Hypothalamus (tissue), 51 donors: ENCODE measurements around the gene LDB1.

ENCODE experiments used
- DNase-seq, 51 donors: peaks; one replicate each; lab custom pipeline; 2025; lab: John Stamatoyannopoulos, UW

LDB1 gene

DNA sequence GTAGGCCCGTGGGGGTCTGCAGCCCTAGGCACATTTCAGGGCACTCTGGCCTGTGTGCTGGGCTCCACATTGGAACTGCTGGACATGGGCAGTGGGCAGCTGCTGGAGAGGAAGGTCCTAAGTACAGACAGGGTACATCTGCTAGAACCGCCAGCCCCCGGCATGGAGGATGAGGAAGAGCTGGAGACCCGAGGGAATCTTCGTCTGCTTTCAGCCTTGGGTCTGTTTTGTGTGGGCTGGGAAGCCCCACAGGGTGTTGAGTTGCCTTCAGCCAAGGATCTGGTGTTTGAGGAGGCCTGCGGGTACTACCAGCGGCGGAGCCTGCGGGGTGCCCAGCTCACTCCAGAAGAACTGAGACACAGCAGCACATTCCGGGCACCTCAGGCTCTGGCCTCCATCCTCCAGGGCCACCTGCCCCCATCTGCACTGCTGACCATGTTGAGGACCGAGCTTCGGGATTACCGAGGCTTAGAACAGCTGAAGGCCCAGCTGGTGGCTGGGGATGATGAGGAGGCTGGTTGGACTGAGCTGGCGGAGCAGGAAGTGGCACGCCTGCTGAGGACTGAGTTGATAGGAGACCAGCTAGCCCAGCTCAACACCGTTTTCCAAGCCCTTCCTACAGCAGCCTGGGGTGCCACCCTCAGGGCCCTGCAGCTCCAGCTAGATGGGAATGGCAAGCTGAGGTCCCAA is 53.6 kb downstream of the LDB1 start:
- DNase-seq, result no peak

DNA sequence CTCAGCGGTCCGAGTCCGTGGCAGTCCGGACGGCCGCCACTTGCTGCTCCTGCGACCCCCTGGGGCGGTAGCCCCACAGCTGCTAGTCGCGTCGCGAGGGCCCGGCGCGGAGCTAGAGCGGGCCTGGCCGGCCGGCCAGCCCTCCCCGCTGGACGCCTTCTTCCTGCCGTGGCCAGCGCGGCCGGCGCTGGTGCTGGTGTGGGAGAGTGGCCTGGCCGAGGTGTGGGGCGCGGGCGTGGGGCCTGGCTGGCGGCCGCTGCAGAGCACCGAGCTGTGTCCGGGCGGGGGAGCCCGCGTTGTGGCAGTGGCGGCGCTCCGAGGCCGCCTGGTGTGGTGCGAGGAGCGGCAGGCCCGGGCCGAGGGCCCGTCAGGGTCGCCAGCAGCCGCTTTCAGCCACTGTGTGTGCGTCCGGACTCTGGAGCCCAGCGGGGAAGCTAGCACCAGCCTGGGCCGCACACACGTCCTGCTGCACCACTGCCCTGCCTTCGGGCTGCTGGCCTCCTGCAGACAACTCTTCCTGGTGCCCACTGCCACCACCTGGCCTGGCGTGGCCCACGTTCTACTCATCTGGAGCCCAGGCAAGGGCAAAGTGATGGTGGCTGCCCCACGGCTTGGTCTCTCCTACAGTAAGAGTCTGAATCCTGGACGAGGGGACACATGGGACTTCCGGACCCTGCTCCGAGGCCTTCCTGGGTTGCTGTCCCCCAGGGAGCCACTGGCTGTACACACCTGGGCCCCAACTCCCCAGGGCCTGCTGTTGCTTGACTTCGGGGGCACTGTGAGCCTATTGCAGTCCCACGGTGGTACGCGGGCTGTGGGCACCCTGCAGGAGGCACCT is 54.4 kb downstream of the LDB1 start:
- DNase-seq, result peak in 17 of 51 donors; percentile 12 to 61 (median 29)

DNA sequence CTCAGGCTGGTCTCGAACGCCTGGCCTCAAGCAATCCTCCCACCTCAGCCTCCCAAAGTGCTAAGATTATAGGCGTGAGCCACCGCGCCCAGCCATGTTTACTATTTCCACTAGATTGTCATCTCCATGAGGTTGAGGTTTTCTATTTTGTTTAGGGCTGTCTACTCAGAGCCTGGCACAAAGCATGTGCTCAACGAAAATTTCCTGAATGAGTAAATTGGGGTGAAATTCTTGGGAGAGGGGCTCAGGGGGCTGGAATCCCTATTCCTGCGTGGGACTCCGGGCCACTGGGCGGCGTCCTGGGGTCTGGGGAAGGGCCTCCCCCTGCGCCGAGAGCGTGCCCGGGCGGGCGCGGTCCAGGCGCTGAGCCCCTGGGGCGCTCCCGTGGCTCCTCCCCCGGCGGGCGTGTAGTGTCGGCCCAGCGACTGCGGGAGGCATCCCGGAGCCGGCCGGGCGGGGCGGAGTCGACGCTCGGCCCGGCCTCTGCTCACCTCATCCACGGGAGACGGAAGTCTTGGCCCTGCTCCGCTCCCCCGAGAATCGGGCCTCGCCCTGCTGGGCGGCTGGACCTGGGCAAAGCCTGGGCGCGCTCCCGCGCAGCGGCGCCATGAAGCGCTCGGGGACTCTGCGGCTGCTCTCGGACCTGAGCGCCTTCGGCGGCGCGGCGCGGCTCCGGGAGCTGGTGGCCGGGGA is 55.2 kb downstream of the LDB1 start, which contains the start of gene HPS6:
Gene HPS6 (plus strand): TSS at position 482 of the 693 bp plus-strand sequence. CDS start 126 bp downstream, at position 608.
- peak in 50 of 51 donors; percentile 16 to 86 (median 68) for DNase-seq

DNA sequence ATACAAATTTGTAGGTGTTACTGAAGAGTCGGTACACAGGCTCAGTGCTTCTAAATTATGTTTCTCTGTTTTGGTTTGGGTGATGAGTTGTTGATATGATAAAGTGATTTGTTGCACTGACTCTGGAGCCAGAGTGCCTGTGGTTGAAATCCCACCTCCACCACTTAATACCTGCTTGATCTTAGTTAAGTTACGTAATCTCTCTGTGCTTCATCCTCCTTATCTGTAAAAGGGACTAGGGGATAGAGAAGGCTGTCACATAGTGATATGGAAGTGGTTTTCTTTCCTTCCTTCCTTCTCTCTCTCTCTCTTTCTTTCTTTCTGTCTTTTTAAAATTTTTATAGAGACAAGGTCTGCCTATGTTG is 55.7 kb downstream of the LDB1 start:
- no peak for DNase-seq

DNA sequence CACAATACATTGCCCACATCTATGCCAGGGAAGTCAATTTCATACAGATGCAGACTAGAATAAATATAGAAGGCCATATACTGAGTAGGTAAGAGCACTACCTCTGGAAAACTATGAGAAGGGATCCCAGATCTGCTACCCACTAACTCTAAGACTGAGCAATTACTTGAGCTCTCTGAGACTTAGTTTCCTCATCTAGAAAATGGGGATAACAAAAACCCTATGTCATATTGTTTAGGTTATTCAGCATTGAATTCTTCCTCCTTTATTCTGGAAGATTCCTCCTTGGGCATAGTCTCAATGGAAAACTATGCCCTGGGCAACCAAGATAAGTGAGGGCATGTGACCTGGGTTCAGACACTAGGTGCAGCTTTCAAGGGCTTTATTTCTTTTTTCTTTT is 60.2 kb downstream of the LDB1 start:
- no peak for DNase-seq
